Measurements from ENCODE around the gene IPMK. TPM values are rescaled to one million over a fixed set of nuclear protein-coding genes. Genes with fewer than 3 reads are reported as not detected.

Gene IPMK
- total RNA-seq, 1 experiment from 2014 or later: 5.5 TPM

DNA sequence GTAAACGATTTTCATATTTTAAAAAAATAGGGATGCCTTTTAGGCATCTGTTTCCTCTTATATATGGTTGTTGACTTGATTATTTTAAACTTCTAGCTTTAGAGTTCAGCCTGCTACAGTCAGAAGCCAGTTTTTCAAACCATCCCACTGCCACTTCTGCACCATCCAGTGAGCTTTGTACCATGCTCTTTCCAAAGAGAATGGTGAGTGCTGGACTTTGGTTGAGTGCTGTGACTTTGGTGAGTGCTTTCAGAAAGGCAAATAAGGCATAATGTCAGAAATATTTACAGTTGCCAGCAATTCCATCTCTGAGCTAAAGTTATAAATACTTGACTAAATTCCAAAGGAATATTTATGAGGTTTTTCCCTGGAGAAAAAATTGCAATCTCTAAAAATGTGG, 117.4 kb downstream of the IPMK start (continued):
- TF ChIP-seq, protein P1, sequence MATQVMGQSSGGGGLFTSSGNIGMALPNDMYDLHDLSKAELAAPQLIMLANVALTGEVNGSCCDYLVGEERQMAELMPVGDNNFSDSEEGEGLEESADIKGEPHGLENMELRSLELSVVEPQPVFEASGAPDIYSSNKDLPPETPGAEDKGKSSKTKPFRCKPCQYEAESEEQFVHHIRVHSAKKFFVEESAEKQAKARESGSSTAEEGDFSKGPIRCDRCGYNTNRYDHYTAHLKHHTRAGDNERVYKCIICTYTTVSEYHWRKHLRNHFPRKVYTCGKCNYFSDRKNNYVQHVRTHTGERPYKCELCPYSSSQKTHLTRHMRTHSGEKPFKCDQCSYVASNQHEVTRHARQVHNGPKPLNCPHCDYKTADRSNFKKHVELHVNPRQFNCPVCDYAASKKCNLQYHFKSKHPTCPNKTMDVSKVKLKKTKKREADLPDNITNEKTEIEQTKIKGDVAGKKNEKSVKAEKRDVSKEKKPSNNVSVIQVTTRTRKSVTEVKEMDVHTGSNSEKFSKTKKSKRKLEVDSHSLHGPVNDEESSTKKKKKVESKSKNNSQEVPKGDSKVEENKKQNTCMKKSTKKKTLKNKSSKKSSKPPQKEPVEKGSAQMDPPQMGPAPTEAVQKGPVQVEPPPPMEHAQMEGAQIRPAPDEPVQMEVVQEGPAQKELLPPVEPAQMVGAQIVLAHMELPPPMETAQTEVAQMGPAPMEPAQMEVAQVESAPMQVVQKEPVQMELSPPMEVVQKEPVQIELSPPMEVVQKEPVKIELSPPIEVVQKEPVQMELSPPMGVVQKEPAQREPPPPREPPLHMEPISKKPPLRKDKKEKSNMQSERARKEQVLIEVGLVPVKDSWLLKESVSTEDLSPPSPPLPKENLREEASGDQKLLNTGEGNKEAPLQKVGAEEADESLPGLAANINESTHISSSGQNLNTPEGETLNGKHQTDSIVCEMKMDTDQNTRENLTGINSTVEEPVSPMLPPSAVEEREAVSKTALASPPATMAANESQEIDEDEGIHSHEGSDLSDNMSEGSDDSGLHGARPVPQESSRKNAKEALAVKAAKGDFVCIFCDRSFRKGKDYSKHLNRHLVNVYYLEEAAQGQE (IDR thresholded peaks at IDR 0.05; ENCODE audit: low read depth): no peak
- no peak for TF ChIP-seq CBX3 (IDR thresholded peaks at IDR 0.05; ENCODE audit: low read depth)
- TF ChIP-seq, protein P2, sequence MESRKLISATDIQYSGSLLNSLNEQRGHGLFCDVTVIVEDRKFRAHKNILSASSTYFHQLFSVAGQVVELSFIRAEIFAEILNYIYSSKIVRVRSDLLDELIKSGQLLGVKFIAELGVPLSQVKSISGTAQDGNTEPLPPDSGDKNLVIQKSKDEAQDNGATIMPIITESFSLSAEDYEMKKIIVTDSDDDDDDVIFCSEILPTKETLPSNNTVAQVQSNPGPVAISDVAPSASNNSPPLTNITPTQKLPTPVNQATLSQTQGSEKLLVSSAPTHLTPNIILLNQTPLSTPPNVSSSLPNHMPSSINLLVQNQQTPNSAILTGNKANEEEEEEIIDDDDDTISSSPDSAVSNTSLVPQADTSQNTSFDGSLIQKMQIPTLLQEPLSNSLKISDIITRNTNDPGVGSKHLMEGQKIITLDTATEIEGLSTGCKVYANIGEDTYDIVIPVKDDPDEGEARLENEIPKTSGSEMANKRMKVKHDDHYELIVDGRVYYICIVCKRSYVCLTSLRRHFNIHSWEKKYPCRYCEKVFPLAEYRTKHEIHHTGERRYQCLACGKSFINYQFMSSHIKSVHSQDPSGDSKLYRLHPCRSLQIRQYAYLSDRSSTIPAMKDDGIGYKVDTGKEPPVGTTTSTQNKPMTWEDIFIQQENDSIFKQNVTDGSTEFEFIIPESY (IDR thresholded peaks at IDR 0.05; ENCODE audit: extremely low read depth, insufficient replicate concordance, low read length): no peak

DNA sequence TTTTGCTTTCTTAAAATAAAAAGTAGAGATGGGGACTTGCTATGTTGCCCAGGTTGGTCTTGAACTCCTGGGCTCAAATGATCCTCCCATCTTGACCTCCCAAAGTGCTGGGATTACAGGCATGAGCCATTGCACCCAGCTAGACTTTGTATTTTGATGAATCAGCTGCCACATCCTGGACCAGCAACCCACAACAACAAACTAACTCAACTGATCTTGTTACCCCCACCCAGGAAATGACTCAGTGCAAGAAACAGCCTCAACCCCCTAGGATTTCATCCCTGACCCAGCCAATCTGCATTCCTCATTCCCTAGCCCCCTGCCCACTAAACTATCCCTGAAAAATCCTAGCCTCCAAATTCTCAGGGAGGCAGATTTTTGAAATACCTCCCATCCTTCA, 123.8 kb downstream of the IPMK start:
- Histone ChIP-seq H4K20me1 (ENCODE audit: insufficient read depth) (no peaks in the 10 kb centered on the region), H3K4me3 (replicated peaks in 1 of 2; ENCODE audit: low read depth in 1 of 2, low read length in 2 of 2) (no peak overlapping the region), H3K27ac (ENCODE audit: low read depth, low read length) (no peak overlapping the region), H3K9me3 (ENCODE audit: control insufficient read depth in 1 of 2, insufficient read depth in 1 of 2, low read depth in 1 of 2, low read length in 2 of 2) (no peaks in the 10 kb centered on the region), H3K4me2 (ENCODE audit: low read length) (no peak overlapping the region), H3K9me2 (ENCODE audit: insufficient read depth) (no peaks in the 10 kb centered on the region), H3K27me3 (ENCODE audit: insufficient read depth, low read length) (no peaks in the 10 kb centered on the region), H3K79me2 (ENCODE audit: insufficient read depth, low read length) (no peaks in the 10 kb centered on the region), H3K36me3 (ENCODE audit: control insufficient read depth in 1 of 2, insufficient read depth in 2 of 2, low read length in 2 of 2) (no peaks in the 10 kb centered on the region), H3K4me1 (ENCODE audit: control insufficient read depth in 1 of 2, insufficient read depth in 2 of 2, low read length in 2 of 2) (peaks cover 0 to 4% of the 10 kb centered on the region in 2 experiments; a peak in 3 of 4 replicates), H3K9ac (ENCODE audit: low read length) (no peak overlapping the region), H2AFZ (ENCODE audit: low read depth, low read length, poor library complexity, severe bottlenecking) (no peak overlapping the region)
- no peak for ATAC-seq
- RAD21 ChIA-PET (ENCODE audit: low non-redundant PET in 1 of 2, low total read pairs in 2 of 2, uncharacterized antibody in 2 of 2, unreplicated experiment in 2 of 2): no interaction called here
- POLR2A ChIA-PET: no interaction called here
- CTCF ChIA-PET: no interaction called here
- BruUV-seq (replicated peaks): no TSS peak
- intact Hi-C loops (cut with micrococcal nuclease): no loop called here
- no peak for DNase-seq (ENCODE audit: low read depth, low spot score)
- no peak for TF ChIP-seq SIN3A (IDR thresholded peaks at IDR 0.05; ENCODE audit: low read depth)
- TF ChIP-seq, protein P3, sequence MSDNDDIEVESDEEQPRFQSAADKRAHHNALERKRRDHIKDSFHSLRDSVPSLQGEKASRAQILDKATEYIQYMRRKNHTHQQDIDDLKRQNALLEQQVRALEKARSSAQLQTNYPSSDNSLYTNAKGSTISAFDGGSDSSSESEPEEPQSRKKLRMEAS (IDR thresholded peaks at IDR 0.05): no peak
- TF ChIP-seq ZFX (IDR thresholded peaks at IDR 0.05): no peak
- no peak for TF ChIP-seq POLR2A (IDR thresholded peaks at IDR 0.05; ENCODE audit: borderline replicate concordance, extremely low read depth, insufficient read depth, insufficient read length)
- no peak for TF ChIP-seq SRF (IDR thresholded peaks at IDR 0.05; ENCODE audit: low read depth)
- no peak for TF ChIP-seq EZH2phosphoT487 (IDR thresholded peaks at IDR 0.05; ENCODE audit: borderline replicate concordance)
- TF ChIP-seq, protein P1 (IDR thresholded peaks at IDR 0.05; ENCODE audit: low read depth): no peak
- no peak for TF ChIP-seq ELF1 (IDR thresholded peaks at IDR 0.05; ENCODE audit: borderline replicate concordance, low read depth)
- TF ChIP-seq EZH2 (IDR thresholded peaks at IDR 0.05): no peak
- TF ChIP-seq CBX3 (IDR thresholded peaks at IDR 0.05; ENCODE audit: low read depth): no peak
- TF ChIP-seq POLR2AphosphoS5 (IDR thresholded peaks at IDR 0.05; ENCODE audit: low read depth, low read length): no peak
- no peak for TF ChIP-seq YY1 (IDR thresholded peaks at IDR 0.05; ENCODE audit: extremely low read depth, insufficient replicate concordance, low read depth, low read length)
- no peak for TF ChIP-seq ZNF274 (IDR thresholded peaks at IDR 0.05; ENCODE audit: low read depth, low read length)

All from HCT116 (cell line).